ENCODE measurements around the gene ZNF784. TPM values are rescaled to one million over a fixed set of nuclear protein-coding genes. Genes with fewer than 3 reads are reported as not detected.

Gene ZNF784
- total RNA-seq, 1 experiment from 2014 or later = 3.1 TPM

- Mint-ChIP-seq H3K9me3 (ENCODE audit: unreplicated experiment) (no peaks in the 10 kb centered on the region), H3K4me1 (ENCODE audit: insufficient read depth, unreplicated experiment) (peaks cover 2% of the 10 kb centered on the region), H3K27me3 (ENCODE audit: insufficient read depth, unreplicated experiment) (no peaks in the 10 kb centered on the region), H3K27ac (ENCODE audit: low read depth, unreplicated experiment) (no peak overlapping the region), H3K4me3 (ENCODE audit: unreplicated experiment) (peak overlapping the region; percentile 40), H3K36me3 (ENCODE audit: insufficient read depth, unreplicated experiment) (peaks cover 42% of the 10 kb centered on the region)
- no TSS peak for BruUV-seq (replicated peaks)
- POLR2A ChIA-PET = interaction anchor here (0.9 kb wide), 1 partner anchor 14 kb away, joined by 3 read pairs; no protein-coding TSS in a partner anchor
- TF ChIP-seq CTCF (IDR thresholded peaks at IDR 0.05; ENCODE audit: unreplicated experiment) = no peak
- DNase-seq (ENCODE audit: unreplicated experiment) = no peak
- CTCF ChIA-PET = interaction anchor here (0.6 to 1.3 kb wide), 6 partner anchors 16 to 1179 kb away, joined by 3 to 5 read pairs (median 4); no protein-coding TSS in a partner anchor
- intact Hi-C loops (cut with micrococcal nuclease) = no loop called here
Observed at GRCh38 chr19:55649268-55650125, 25.1 kb upstream of the ZNF784 start.

DNA sequence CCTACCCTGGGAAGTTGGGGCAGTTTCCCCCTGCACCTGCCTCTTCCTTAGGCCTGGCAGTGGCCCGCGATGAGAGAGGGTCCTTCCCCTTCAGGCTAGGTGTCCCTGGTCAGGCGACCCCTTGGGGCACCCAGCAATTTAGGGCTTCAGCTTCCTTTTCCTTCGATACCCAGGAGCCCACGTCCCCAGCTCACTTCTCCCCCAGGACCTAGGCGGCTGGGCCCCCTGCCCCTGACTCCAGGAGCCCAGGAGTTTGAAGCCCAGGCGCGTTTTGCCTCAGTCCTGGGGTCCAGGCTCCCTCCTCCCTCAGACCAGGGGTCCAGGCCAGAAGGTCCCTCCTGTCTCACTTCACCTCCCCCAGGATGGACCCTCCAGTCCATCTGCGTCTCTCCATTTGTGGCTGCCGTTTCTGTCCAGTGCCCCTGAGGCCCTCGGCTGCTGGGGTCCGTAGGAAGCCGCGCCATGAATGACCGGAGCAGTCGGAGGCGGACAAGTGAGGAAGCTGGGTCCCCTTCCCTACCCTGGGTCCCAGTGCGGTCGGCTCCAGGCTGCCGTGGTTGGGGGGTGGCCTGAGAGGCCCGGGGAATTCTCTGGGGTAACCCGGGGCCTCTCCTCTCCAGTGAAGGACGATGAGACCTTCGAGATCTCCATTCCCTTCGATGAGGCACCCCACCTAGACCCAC is 24.4 kb upstream of the ZNF784 start:
- Mint-ChIP-seq H3K4me1 (ENCODE audit: insufficient read depth, unreplicated experiment) (peaks cover 5% of the 10 kb centered on the region), H3K9me3 (ENCODE audit: unreplicated experiment) (no peaks in the 10 kb centered on the region), H3K27ac (ENCODE audit: low read depth, unreplicated experiment) (no peak overlapping the region), H3K27me3 (ENCODE audit: insufficient read depth, unreplicated experiment) (no peaks in the 10 kb centered on the region), H3K4me3 (ENCODE audit: unreplicated experiment) (peak overlapping the region; percentile 60), H3K36me3 (ENCODE audit: insufficient read depth, unreplicated experiment) (peaks cover 43% of the 10 kb centered on the region)
- CTCF ChIA-PET = interaction anchor here (0.6 to 1.3 kb wide), 7 partner anchors 10 to 1178 kb away, joined by 3 to 5 read pairs (median 4); no protein-coding TSS in a partner anchor
- BruUV-seq (replicated peaks) = no TSS peak
- POLR2A ChIA-PET = interaction anchor here (0.9 to 1.1 kb wide), 2 partner anchors 13 to 27 kb away, joined by 3 read pairs; no protein-coding TSS in a partner anchor
- TF ChIP-seq CTCF (IDR thresholded peaks at IDR 0.05; ENCODE audit: unreplicated experiment) = no peak
- no peak for DNase-seq (ENCODE audit: unreplicated experiment)
- intact Hi-C loops (cut with micrococcal nuclease) = no loop called here

GRCh38 chr19:55647732-55648584 is 23.6 kb upstream of the ZNF784 start, which contains the start of gene CCDC106:
Gene CCDC106, plus strand, starts transcription at chr19:55648212. Its CDS starts 835 bp downstream, at chr19:55649047.
- Mint-ChIP-seq H3K4me3 (ENCODE audit: unreplicated experiment) (peak within 1 kb of the TSS; percentile 60), H3K36me3 (ENCODE audit: insufficient read depth, unreplicated experiment) (peaks cover 48% of the 10 kb centered on the region), H3K9me3 (ENCODE audit: unreplicated experiment) (no peaks in the 10 kb centered on the region), H3K27ac (ENCODE audit: low read depth, unreplicated experiment) (no peak within 1 kb of the TSS), H3K4me1 (ENCODE audit: insufficient read depth, unreplicated experiment) (peaks cover 12% of the 10 kb centered on the region), H3K27me3 (ENCODE audit: insufficient read depth, unreplicated experiment) (no peaks in the 10 kb centered on the region)
- TF ChIP-seq CTCF (IDR thresholded peaks at IDR 0.05; ENCODE audit: unreplicated experiment) = no peak
- POLR2A ChIA-PET = interaction anchor here (0.6 to 1.8 kb wide), 9 partner anchors 9 to 1459 kb away, joined by 3 to 7 read pairs (median 3); partner anchors contain the start of genes MBOAT7 and UBE2S
- CTCF ChIA-PET = interaction anchor here (0.6 to 3.6 kb wide), 7 partner anchors 9 to 1111 kb away, joined by 3 to 25 read pairs (median 4); no protein-coding TSS in a partner anchor
- no TSS peak for BruUV-seq (replicated peaks)
- intact Hi-C loops (cut with micrococcal nuclease) = no loop called here
- DNase-seq (ENCODE audit: unreplicated experiment) = no peak
